Lung (tissue), 12 donors: ENCODE results near the gene POC1B. TPM values are rescaled to one million over a fixed set of nuclear protein-coding genes. Genes with fewer than 3 reads are reported as not detected.

Source experiments
- ATAC-seq: fragments of 200-7000 bp; cut with Tn5 transposase; one replicate; pipeline ENCODE4 v1.9.1; 2020; ENCODE audit warnings: moderate number of reproducible peaks; ENCODE audit not compliant: insufficient read depth, low FRiP score
- DNase-seq, 3 donors: peaks; one replicate each; pipeline ENCODE4 v3.0.0-alpha.2; 2013 to 2017
- H3K27ac ChIP-seq, 2 donors: one replicate each; pipeline ENCODE4 v1.5.1; 2013; ENCODE audit warnings: mild to moderate bottlenecking in 2 of 2, moderate library complexity in 2 of 2, control low read depth in 1 of 2, inconsistent platforms in 1 of 2, low read depth in 1 of 2, low read length in 1 of 2
- H3K27me3 ChIP-seq, 3 donors: one replicate each; pipeline ENCODE4 v1.5.1; 2013; ENCODE audit warnings: low read length in 2 of 3; ENCODE audit not compliant: control insufficient read depth in 3 of 3, insufficient read depth in 3 of 3
- H3K36me3 ChIP-seq, 4 donors: one replicate each; pipeline ENCODE4 v1.5.1; 2013; ENCODE audit warnings: low read length in 4 of 4, mild to moderate bottlenecking in 1 of 4, moderate library complexity in 1 of 4; ENCODE audit not compliant: control insufficient read depth in 4 of 4, insufficient read depth in 4 of 4
- H3K4me1 ChIP-seq, 5 donors: one replicate each; pipeline ENCODE4 v1.5.1; 2013; ENCODE audit warnings: low read length in 5 of 5, mild to moderate bottlenecking in 2 of 5, moderate library complexity in 1 of 5; ENCODE audit not compliant: control insufficient read depth in 5 of 5, insufficient read depth in 5 of 5
- H3K4me3 ChIP-seq: one replicate; pipeline ENCODE4 v1.5.1; 2013; ENCODE audit warnings: mild to moderate bottlenecking, control low read depth, moderate library complexity
- H3K9ac ChIP-seq, 2 donors: one replicate each; pipeline ENCODE4 v1.5.1; 2013; ENCODE audit warnings: low read length in 2 of 2, control low read depth in 1 of 2; ENCODE audit not compliant: insufficient read depth in 1 of 2
- H3K9me3 ChIP-seq, 4 donors: one replicate each; pipeline ENCODE4 v1.5.1; 2013; ENCODE audit warnings: low read length in 3 of 4, mild to moderate bottlenecking in 1 of 4, moderate library complexity in 1 of 4; ENCODE audit not compliant: control insufficient read depth in 4 of 4, insufficient read depth in 3 of 4
- WGBS, 2 donors: extraction: QIAGEN DNeasy Blood & Tissue Kit; methylation state at CpG; one replicate each; pipeline ENCODE4 v1.1.7; 2013; 5-methylcytosine and 5-hydroxymethylcytosine counted together
- polyA plus RNA-seq, 2 donors: library from polyadenylated mRNA; stranded (reverse); fragments of 200-250 nt; gene quantifications; one replicate each; pipeline ENCODE4 v1.2.1, GENCODE V29; 2013
- total RNA-seq, 2 donors: library from RNA; depleted of rRNA in 1 of 2; stranded (reverse); fragments of >200 nt in 1 of 2; gene quantifications; one replicate each; pipeline ENCODE4 v1.2.1, GENCODE V29; 2014 to 2021
- TF ChIP-seq, protein P1 (sequence below): IDR thresholded peaks from 2 replicates; pipeline ENCODE4 v1.5.1; 2012; ENCODE audit warnings: mild to moderate bottlenecking; ENCODE audit errors: control extremely low read depth, extremely low read depth
- donor health status: control.
- donor health status: control.
- donor health status: Bipolar disorder and iron deficiency.
- donor health status: healthy.
- donor health status: DM: yes; HTN: yes; CAD: no.

Gene POC1B
- total and polyA plus RNA-seq, 4 donors, result 6.9 to 32.6 (median 10.9) TPM

DNA sequence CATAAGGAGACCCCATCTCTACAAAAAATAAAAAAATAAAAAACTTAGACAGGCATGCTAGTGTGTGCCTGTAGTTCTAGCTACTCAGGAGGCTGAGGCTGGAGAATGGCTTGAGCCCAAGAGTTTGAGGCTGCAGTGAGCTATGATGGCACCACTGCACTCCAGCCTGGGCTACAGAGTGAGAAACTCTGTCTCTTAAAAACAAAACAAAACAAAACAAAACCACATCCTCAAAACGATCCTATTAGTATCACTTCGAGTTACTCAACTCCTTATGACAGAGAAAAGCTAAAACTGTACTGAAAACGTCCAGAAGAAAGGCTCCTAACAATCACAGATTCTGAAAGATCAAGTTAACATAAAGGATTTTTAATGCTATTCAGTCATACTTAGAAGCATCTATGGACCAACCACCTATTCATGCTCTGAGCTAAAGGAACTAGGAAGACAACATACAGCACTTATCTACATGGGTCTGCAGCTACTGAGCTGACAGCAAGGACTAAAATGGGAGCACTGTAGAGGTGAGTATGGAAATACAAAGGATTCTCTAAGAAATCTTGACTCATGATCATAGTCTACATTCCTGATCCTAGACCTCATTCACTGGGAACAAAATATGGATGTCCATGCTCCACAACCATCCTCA lies 98.2 kb downstream of the POC1B start:
- 29 to 50% methylated on average over 3 of the region's 3 CpGs for WGBS, 2 donors
- no peak overlapping the region for H3K4me3 ChIP-seq
- DNase-seq, result no peak
- no peaks in the 10 kb centered on the region for H3K36me3 ChIP-seq
- H3K9ac ChIP-seq, result no peak overlapping the region
- peaks cover 0 to 2% (median 0%) of the 10 kb centered on the region in 5 donors for H3K4me1 ChIP-seq
- ATAC-seq, result no peak
- TF ChIP-seq, protein P1, sequence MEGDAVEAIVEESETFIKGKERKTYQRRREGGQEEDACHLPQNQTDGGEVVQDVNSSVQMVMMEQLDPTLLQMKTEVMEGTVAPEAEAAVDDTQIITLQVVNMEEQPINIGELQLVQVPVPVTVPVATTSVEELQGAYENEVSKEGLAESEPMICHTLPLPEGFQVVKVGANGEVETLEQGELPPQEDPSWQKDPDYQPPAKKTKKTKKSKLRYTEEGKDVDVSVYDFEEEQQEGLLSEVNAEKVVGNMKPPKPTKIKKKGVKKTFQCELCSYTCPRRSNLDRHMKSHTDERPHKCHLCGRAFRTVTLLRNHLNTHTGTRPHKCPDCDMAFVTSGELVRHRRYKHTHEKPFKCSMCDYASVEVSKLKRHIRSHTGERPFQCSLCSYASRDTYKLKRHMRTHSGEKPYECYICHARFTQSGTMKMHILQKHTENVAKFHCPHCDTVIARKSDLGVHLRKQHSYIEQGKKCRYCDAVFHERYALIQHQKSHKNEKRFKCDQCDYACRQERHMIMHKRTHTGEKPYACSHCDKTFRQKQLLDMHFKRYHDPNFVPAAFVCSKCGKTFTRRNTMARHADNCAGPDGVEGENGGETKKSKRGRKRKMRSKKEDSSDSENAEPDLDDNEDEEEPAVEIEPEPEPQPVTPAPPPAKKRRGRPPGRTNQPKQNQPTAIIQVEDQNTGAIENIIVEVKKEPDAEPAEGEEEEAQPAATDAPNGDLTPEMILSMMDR, result no peak
- no peaks in the 10 kb centered on the region for H3K9me3 ChIP-seq
- H3K27ac ChIP-seq, result peak overlapping the region in 1 of 2 donors; percentile 2
- H3K27me3 ChIP-seq, result no peaks in the 10 kb centered on the region

DNA sequence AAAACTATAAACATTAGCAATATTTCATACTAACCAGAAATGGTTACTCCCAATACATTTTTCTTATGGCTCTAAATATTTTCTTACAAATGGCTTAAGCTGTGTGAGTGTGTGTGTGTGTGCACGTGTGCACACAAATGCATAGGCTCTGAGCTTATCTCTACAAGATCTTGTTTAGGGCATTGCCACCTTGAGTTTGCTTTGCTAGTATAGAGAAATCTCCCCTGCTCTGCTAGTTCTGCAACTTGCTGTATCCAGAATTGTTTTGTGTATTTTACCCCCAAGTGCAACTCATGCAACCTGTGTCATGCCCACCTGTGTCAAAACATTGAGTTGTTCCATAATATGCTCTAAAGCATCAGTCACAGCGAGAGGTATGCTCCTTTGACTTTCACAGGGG lies 101.0 kb downstream of the POC1B start:
- DNase-seq (no peak), ATAC-seq (no peak)
- H3K9me3 ChIP-seq, result no peaks in the 10 kb centered on the region
- WGBS, 2 donors, result 95 to 96% methylated on average over 2 of the region's 2 CpGs
- TF ChIP-seq, protein P1, result no peak
- H3K4me3 ChIP-seq, result no peak overlapping the region
- H3K9ac ChIP-seq, result no peak overlapping the region
- H3K27ac ChIP-seq, result no peak overlapping the region
- peaks cover 0 to 2% (median 0%) of the 10 kb centered on the region in 5 donors for H3K4me1 ChIP-seq
- H3K36me3 ChIP-seq, result no peaks in the 10 kb centered on the region
- no peaks in the 10 kb centered on the region for H3K27me3 ChIP-seq

DNA sequence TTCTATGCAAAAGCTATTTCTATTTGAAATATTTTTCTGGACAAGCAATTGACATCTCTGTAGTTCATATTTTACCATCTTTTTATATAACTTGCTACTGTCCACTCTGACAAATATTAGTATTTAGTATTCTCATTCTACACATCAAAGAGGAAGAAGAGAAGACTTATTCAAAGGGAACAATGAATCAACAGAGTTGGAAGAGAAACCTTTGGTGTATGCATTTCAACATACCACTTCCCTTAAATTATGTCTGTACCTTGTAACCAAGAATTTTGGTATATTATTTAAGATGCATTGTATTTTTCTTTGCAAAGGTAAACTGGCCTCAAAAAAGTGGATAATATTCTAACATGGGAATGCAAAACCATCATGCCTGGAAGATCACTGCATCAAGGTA lies 101.5 kb downstream of the POC1B start:
- Histone ChIP-seq H3K27me3 (no peaks in the 10 kb centered on the region), H3K27ac (no peak overlapping the region), H3K36me3 (no peaks in the 10 kb centered on the region), H3K4me3 (no peak overlapping the region), H3K9me3 (no peaks in the 10 kb centered on the region), H3K9ac (no peak overlapping the region), H3K4me1 (peaks cover 0 to 1% (median 0%) of the 10 kb centered on the region in 5 donors)
- TF ChIP-seq, protein P1, result no peak
- DNase-seq (no peak), ATAC-seq (no peak)
